GM23338 (cell line): ENCODE measurements around the gene ITGA2. TPM values are rescaled to one million over a fixed set of nuclear protein-coding genes. Genes with fewer than 3 reads are reported as not detected.

ENCODE experiments used
- ATAC-seq: fragments of 200-7000 bp; cut with Tn5 transposase; 3 replicates; pipeline ENCODE4 v1.9.1; 2020
- DNase-seq: peaks from one replicate; pipeline ENCODE4 v3.0.0-alpha.2; 2015; ENCODE audit warnings: low spot score
- H2AFZ ChIP-seq: fragments of 200-600 bp; sonication (generic); 2 replicates; pipeline ENCODE4 v1.8.0; 2016; ENCODE audit warnings: antibody characterized with exemption, mild to moderate bottlenecking, moderate library complexity
- H3F3A ChIP-seq: fragments of 200-600 bp; sonication (generic); replicated peaks from 2 replicates; pipeline ENCODE4 v1.8.0; 2017; ENCODE audit warnings: antibody characterized with exemption, mixed run types, low read depth
- H3K27ac ChIP-seq: fragments of 200-600 bp; sonication (generic); 2 replicates; pipeline ENCODE4 v1.6.1; 2016; ENCODE audit warnings: low read depth
- H3K27me3 ChIP-seq: fragments of 200-600 bp; sonication (generic); 2 replicates; pipeline ENCODE4 v1.8.0; 2016; ENCODE audit warnings: mild to moderate bottlenecking, mixed run types, moderate library complexity; ENCODE audit not compliant: insufficient read depth
- H3K36me3 ChIP-seq: fragments of 200-600 bp; sonication (generic); 2 replicates; pipeline ENCODE4 v1.8.0; 2016; ENCODE audit warnings: mild to moderate bottlenecking; ENCODE audit not compliant: insufficient read depth
- H3K4me1 ChIP-seq: fragments of 200-600 bp; sonication (generic); 2 replicates; pipeline ENCODE4 v1.8.0; 2016; ENCODE audit warnings: mild to moderate bottlenecking, moderate library complexity; ENCODE audit not compliant: insufficient read depth
- H3K4me2 ChIP-seq: fragments of 200-600 bp; sonication (generic); 2 replicates; pipeline ENCODE4 v1.7.1; 2017; ENCODE audit warnings: mixed run types
- H3K4me3 ChIP-seq: fragments of 200-600 bp; sonication (generic); 2 replicates; pipeline ENCODE4 v1.6.1; 2016; ENCODE audit warnings: mixed run types
- H3K79me2 ChIP-seq: fragments of 200-600 bp; sonication (generic); replicated peaks from 2 replicates; pipeline ENCODE4 v1.8.0; 2017; ENCODE audit warnings: mild to moderate bottlenecking; ENCODE audit not compliant: insufficient read depth
- H3K9me2 ChIP-seq: fragments of 200-600 bp; sonication (generic); 2 replicates; pipeline ENCODE4 v1.8.0; 2017; ENCODE audit not compliant: insufficient read depth
- H4K20me1 ChIP-seq: fragments of 200-600 bp; sonication (generic); replicated peaks from 2 replicates; pipeline ENCODE4 v1.8.0; 2017; ENCODE audit warnings: mild to moderate bottlenecking; ENCODE audit not compliant: insufficient read depth
- H3K27ac Mint-ChIP-seq: 2 replicates; pipeline ENCODE4 v1.8.0; 2020; ENCODE audit warnings: inconsistent platforms, mild to moderate bottlenecking, moderate library complexity, mixed read lengths
- H3K27me3 Mint-ChIP-seq: 3 replicates; pipeline ENCODE4 v1.8.0; 2022; ENCODE audit warnings: low read depth, mild to moderate bottlenecking, moderate library complexity, mixed read lengths, inconsistent platforms; ENCODE audit not compliant: insufficient read depth, poor library complexity
- H3K36me3 Mint-ChIP-seq: 3 replicates; pipeline ENCODE4 v1.8.0; 2021; ENCODE audit warnings: low read depth, mild to moderate bottlenecking, inconsistent platforms, moderate library complexity, mixed read lengths
- H3K4me1 Mint-ChIP-seq: 3 replicates; pipeline ENCODE4 v1.8.0; 2020; ENCODE audit warnings: mild to moderate bottlenecking, inconsistent platforms, mixed read lengths
- H3K4me3 Mint-ChIP-seq: 3 replicates; pipeline ENCODE4 v1.8.0; 2021; ENCODE audit warnings: moderate library complexity, mild to moderate bottlenecking, inconsistent platforms, mixed read lengths
- H3K9me3 Mint-ChIP-seq: 3 replicates; pipeline ENCODE4 v1.8.0; 2020; ENCODE audit warnings: moderate library complexity, mild to moderate bottlenecking, inconsistent platforms, mixed read lengths
- CREB1 ChIP-seq: fragments of 250-450 bp; sonication (Bioruptor Pico); IDR thresholded peaks from 2 replicates; pipeline ENCODE4 v1.5.0; 2020; ENCODE audit warnings: low read depth, mild to moderate bottlenecking, moderate library complexity
- EZH2 ChIP-seq: fragments of 200-600 bp; sonication (generic); IDR thresholded peaks from one replicate; pipeline ENCODE4 v1.8.0; 2017; ENCODE audit warnings: antibody characterized with exemption, mild to moderate bottlenecking, low read depth; ENCODE audit not compliant: unreplicated experiment
- EZH2phosphoT487 ChIP-seq: fragments of 200-600 bp; sonication (generic); IDR thresholded peaks from one replicate; pipeline ENCODE4 v1.8.1; 2018; ENCODE audit warnings: antibody characterized with exemption; ENCODE audit not compliant: unreplicated experiment
- JUNB ChIP-seq: IDR thresholded peaks from one replicate; pipeline ENCODE4 v1.6.1; 2016; ENCODE audit warnings: antibody characterized with exemption; ENCODE audit not compliant: unreplicated experiment
- NANOG ChIP-seq: IDR thresholded peaks from 2 replicates; pipeline ENCODE4 v1.6.1; 2016; ENCODE audit warnings: antibody characterized with exemption, borderline replicate concordance
- POLR2AphosphoS5 ChIP-seq: IDR thresholded peaks from 2 replicates; pipeline ENCODE4 v1.6.1; 2016; ENCODE audit warnings: antibody characterized with exemption, low read depth
- STAT1 ChIP-seq: IDR thresholded peaks from one replicate; pipeline ENCODE4 v1.6.1; 2016; ENCODE audit warnings: antibody characterized with exemption; ENCODE audit not compliant: unreplicated experiment
- ZNF114 ChIP-seq: fragments of 250-450 bp; sonication (Bioruptor Pico); IDR thresholded peaks from 2 replicates; pipeline ENCODE4 v1.5.0; 2020; ENCODE audit warnings: mild to moderate bottlenecking, moderate library complexity
- ZNF331 ChIP-seq: fragments of 250-450 bp; sonication (Bioruptor Pico); IDR thresholded peaks from 2 replicates; pipeline ENCODE4 v1.5.0; 2020; ENCODE audit warnings: low read depth, mild to moderate bottlenecking, moderate library complexity
- polyA plus RNA-seq: library from polyadenylated mRNA; unstranded; fragments of >200 nt; fragmentation: Nextera tagmentation; extraction: Ambion mirVana; gene quantifications from 2 replicates; pipeline ENCODE4 v1.2.1, GENCODE V29; 2016
- total RNA-seq: library from RNA; depleted of rRNA; stranded (reverse); fragments of >200 nt; shearing (Covaris generic); gene quantifications from 2 replicates; pipeline ENCODE4 v1.2.3, GENCODE V29; 2014
- TF ChIP-seq, protein P1 (sequence below): IDR thresholded peaks from 2 replicates; pipeline ENCODE4 v1.6.1; 2016; ENCODE audit warnings: antibody characterized with exemption
- TF ChIP-seq, protein P2 (sequence below): fragments of 250-450 bp; sonication (Bioruptor Pico); IDR thresholded peaks from 2 replicates; pipeline ENCODE4 v1.5.0; 2020; ENCODE audit warnings: mild to moderate bottlenecking, moderate library complexity
- TF ChIP-seq, protein P3 (sequence below), 2 experiments: fragments of 200-600 bp in 1 of 2; sonication (generic) in 1 of 2; conservative IDR thresholded peaks; 2 replicates each; pipeline versions ENCODE4 v1.5.1 to v1.6.1; 2016 to 2017; ENCODE audit warnings: antibody characterized with exemption in 2 of 2, low read depth in 2 of 2, mild to moderate bottlenecking in 2 of 2, moderate library complexity in 1 of 2
- TF ChIP-seq, protein P4 (sequence below): IDR thresholded peaks from one replicate; pipeline ENCODE4 v1.6.1; 2018; ENCODE audit warnings: antibody characterized with exemption; ENCODE audit not compliant: unreplicated experiment

The ITGA2 gene
- total and polyA plus RNA-seq, 2 experiments from 2014 or later, result 2.6 to 7.1 TPM

DNA sequence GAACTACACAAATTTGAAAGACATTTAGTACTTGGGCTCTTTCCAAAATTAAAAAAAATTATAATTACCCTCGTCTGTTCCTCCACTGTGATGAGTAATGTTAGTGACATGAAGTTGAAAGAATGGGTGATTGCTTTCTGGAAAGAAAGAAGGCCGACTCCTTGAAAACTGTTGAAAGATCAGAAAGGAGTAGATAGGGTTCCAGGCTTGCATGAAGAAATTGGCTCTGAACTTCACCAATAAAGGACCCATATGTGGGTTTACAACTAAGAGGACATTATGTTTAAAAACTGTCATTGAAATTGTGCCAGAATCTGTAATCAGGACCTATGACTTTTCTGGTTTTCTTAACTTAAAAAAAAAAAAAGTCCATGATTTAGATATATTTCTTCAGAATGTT lies 141.1 kb downstream of the ITGA2 start:
- Mint-ChIP-seq H3K9me3 (no peaks in the 10 kb centered on the region), H3K27ac (no peak overlapping the region), H3K4me3 (no peak overlapping the region), H3K36me3 (no peaks in the 10 kb centered on the region), H3K27me3 (no peaks in the 10 kb centered on the region), H3K4me1 (no peaks in the 10 kb centered on the region)
- Histone ChIP-seq H3K27ac (no peak overlapping the region), H3K9me2 (0 out of 2 replicates have a peak, but pooled peaks cover 16% of the 10 kb centered on the region), H3K4me3 (no peak overlapping the region), H3K4me2 (no peak overlapping the region), H3K27me3 (no peaks in the 10 kb centered on the region), H3F3A (no peaks in the 10 kb centered on the region), H3K4me1 (no peaks in the 10 kb centered on the region), H4K20me1 (no peaks in the 10 kb centered on the region; the same call in 1 of the 2 replicates), H2AFZ (no peak overlapping the region), H3K36me3 (no peaks in the 10 kb centered on the region), H3K79me2 (no peaks in the 10 kb centered on the region)
- ATAC-seq (no peak), DNase-seq (no peak)
- TF ChIP-seq, protein P1, sequence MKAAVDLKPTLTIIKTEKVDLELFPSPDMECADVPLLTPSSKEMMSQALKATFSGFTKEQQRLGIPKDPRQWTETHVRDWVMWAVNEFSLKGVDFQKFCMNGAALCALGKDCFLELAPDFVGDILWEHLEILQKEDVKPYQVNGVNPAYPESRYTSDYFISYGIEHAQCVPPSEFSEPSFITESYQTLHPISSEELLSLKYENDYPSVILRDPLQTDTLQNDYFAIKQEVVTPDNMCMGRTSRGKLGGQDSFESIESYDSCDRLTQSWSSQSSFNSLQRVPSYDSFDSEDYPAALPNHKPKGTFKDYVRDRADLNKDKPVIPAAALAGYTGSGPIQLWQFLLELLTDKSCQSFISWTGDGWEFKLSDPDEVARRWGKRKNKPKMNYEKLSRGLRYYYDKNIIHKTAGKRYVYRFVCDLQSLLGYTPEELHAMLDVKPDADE, result no peak
- no peak for TF ChIP-seq EZH2phosphoT487
- TF ChIP-seq CREB1 (CRISPR knock-in tag), result no peak
- no peak for TF ChIP-seq STAT1
- TF ChIP-seq EZH2, result no peak
- TF ChIP-seq ZNF331, result no peak
- no peak for TF ChIP-seq NANOG
- TF ChIP-seq POLR2AphosphoS5, result no peak
- TF ChIP-seq, protein P2, sequence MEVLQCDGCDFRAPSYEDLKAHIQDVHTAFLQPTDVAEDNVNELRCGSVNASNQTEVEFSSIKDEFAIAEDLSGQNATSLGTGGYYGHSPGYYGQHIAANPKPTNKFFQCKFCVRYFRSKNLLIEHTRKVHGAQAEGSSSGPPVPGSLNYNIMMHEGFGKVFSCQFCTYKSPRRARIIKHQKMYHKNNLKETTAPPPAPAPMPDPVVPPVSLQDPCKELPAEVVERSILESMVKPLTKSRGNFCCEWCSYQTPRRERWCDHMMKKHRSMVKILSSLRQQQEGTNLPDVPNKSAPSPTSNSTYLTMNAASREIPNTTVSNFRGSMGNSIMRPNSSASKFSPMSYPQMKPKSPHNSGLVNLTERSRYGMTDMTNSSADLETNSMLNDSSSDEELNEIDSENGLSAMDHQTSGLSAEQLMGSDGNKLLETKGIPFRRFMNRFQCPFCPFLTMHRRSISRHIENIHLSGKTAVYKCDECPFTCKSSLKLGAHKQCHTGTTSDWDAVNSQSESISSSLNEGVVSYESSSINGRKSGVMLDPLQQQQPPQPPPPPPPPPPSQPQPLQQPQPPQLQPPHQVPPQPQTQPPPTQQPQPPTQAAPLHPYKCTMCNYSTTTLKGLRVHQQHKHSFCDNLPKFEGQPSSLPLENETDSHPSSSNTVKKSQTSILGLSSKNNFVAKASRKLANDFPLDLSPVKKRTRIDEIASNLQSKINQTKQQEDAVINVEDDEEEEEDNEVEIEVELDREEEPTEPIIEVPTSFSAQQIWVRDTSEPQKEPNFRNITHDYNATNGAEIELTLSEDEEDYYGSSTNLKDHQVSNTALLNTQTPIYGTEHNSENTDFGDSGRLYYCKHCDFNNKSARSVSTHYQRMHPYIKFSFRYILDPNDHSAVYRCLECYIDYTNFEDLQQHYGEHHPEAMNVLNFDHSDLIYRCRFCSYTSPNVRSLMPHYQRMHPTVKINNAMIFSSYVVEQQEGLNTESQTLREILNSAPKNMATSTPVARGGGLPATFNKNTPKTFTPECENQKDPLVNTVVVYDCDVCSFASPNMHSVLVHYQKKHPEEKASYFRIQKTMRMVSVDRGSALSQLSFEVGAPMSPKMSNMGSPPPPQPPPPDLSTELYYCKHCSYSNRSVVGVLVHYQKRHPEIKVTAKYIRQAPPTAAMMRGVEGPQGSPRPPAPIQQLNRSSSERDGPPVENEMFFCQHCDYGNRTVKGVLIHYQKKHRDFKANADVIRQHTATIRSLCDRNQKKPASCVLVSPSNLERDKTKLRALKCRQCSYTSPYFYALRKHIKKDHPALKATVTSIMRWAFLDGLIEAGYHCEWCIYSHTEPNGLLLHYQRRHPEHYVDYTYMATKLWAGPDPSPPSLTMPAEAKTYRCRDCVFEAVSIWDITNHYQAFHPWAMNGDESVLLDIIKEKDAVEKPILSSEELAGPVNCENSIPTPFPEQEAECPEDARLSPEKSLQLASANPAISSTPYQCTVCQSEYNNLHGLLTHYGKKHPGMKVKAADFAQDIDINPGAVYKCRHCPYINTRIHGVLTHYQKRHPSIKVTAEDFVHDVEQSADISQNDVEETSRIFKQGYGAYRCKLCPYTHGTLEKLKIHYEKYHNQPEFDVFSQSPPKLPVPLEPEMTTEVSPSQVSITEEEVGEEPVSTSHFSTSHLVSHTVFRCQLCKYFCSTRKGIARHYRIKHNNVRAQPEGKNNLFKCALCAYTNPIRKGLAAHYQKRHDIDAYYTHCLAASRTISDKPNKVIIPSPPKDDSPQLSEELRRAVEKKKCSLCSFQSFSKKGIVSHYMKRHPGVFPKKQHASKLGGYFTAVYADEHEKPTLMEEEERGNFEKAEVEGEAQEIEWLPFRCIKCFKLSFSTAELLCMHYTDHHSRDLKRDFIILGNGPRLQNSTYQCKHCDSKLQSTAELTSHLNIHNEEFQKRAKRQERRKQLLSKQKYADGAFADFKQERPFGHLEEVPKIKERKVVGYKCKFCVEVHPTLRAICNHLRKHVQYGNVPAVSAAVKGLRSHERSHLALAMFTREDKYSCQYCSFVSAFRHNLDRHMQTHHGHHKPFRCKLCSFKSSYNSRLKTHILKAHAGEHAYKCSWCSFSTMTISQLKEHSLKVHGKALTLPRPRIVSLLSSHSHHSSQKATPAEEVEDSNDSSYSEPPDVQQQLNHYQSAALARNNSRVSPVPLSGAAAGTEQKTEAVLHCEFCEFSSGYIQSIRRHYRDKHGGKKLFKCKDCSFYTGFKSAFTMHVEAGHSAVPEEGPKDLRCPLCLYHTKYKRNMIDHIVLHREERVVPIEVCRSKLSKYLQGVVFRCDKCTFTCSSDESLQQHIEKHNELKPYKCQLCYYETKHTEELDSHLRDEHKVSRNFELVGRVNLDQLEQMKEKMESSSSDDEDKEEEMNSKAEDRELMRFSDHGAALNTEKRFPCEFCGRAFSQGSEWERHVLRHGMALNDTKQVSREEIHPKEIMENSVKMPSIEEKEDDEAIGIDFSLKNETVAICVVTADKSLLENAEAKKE (CRISPR knock-in tag), result no peak
- TF ChIP-seq, protein P3, sequence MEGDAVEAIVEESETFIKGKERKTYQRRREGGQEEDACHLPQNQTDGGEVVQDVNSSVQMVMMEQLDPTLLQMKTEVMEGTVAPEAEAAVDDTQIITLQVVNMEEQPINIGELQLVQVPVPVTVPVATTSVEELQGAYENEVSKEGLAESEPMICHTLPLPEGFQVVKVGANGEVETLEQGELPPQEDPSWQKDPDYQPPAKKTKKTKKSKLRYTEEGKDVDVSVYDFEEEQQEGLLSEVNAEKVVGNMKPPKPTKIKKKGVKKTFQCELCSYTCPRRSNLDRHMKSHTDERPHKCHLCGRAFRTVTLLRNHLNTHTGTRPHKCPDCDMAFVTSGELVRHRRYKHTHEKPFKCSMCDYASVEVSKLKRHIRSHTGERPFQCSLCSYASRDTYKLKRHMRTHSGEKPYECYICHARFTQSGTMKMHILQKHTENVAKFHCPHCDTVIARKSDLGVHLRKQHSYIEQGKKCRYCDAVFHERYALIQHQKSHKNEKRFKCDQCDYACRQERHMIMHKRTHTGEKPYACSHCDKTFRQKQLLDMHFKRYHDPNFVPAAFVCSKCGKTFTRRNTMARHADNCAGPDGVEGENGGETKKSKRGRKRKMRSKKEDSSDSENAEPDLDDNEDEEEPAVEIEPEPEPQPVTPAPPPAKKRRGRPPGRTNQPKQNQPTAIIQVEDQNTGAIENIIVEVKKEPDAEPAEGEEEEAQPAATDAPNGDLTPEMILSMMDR (conservative IDR thresholded peaks at IDR 0.05; ENCODE audit: low read depth in 2 of 2), result no peak
- no peak for TF ChIP-seq JUNB
- TF ChIP-seq ZNF114 (CRISPR knock-in tag), result no peak
- TF ChIP-seq, protein P4, sequence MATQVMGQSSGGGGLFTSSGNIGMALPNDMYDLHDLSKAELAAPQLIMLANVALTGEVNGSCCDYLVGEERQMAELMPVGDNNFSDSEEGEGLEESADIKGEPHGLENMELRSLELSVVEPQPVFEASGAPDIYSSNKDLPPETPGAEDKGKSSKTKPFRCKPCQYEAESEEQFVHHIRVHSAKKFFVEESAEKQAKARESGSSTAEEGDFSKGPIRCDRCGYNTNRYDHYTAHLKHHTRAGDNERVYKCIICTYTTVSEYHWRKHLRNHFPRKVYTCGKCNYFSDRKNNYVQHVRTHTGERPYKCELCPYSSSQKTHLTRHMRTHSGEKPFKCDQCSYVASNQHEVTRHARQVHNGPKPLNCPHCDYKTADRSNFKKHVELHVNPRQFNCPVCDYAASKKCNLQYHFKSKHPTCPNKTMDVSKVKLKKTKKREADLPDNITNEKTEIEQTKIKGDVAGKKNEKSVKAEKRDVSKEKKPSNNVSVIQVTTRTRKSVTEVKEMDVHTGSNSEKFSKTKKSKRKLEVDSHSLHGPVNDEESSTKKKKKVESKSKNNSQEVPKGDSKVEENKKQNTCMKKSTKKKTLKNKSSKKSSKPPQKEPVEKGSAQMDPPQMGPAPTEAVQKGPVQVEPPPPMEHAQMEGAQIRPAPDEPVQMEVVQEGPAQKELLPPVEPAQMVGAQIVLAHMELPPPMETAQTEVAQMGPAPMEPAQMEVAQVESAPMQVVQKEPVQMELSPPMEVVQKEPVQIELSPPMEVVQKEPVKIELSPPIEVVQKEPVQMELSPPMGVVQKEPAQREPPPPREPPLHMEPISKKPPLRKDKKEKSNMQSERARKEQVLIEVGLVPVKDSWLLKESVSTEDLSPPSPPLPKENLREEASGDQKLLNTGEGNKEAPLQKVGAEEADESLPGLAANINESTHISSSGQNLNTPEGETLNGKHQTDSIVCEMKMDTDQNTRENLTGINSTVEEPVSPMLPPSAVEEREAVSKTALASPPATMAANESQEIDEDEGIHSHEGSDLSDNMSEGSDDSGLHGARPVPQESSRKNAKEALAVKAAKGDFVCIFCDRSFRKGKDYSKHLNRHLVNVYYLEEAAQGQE, result no peak
